Activated naive CD4-positive, alpha-beta T cell treated with Interleukin-2 at 50 U/mL for 16 hours (primary cell): Measurements from ENCODE around the gene RPLP2.

Experiments
- DNase-seq: peaks from one replicate; pipeline ENCODE4 v3.0.0-alpha.2; 2020

RPLP2 gene

DNA sequence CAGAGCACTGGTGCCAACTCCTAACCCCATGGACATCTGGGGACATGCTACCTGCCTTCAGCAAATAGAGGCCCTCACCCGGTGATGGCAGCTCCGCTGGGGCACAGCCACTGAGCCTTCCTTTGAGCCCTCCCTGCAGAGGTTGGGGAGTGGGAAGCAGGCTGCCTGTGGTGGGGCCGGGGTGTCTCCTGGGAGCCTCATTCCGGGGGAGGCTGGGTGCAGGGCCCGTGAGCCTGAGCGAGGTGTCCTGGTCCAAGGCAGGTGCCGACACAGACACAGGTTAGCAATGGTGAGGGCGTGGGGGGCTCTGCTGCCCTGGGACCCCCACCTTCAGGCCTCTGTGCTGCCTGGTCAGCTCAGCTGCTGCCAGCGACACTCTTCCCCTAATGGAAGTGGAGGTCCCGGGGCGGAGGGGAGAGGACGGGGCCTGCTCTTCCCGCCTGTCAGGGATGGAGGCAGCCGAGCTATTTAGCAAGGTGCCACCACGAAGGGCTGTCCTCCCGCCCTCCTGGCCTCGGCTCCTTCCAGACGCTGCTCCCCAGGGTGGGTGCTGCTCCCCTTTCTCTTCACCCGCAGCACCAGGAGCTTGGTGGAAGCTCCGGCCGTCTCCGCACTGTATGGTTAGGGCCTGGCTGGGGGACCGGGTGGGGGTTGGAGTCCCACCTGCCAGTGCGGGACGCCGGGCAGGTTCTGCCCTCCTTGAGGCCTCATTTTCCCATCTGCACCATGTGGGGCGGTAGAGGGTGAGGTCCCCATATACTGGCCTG is 44.1 kb downstream of the RPLP2 start:
- DNase-seq: no peak

DNA sequence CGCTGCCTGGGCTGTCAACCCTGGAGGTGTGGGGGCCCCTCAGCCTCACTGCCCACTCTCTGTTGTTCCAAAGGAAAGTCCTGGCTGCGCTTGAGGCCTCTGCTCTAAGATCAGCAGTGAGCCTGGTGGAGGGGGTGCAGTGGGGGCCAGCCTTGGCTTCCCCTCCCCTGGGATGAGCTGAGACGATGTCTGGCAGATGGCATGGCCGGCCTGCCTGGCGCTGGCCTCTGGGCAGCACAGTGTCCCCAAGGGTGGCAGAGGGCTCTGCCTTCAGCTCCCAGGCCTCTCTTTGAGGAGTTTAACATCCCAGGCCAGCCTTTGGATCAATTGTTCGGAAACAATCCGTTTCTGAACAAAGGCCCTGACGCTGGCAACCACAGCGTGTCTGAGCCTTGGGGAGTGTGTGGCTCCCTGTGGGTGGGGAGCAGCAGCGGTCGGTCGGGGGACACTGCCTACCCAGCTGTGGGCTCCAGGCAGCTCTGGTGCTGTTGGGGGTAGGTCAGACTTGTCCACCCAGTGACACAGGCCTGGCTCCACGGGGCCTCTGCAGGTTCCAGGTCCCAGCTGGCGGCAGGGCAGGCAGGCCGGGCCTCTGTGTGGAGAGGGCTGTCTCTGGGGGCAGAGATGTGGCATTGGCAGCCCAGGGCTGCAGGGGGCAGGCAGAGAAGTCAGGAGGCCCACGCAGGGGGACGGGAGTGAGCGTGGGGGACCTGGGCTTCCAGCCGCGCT is 45.0 kb downstream of the RPLP2 start:
- DNase-seq: no peak

- DNase-seq: no peak
Measured at GRCh38 chr11:855330-855674, 45.5 kb downstream of the RPLP2 start.

GRCh38 chr11:855796-856195 is 46.0 kb downstream of the RPLP2 start:
- no peak for DNase-seq

- no peak for DNase-seq
Measured at GRCh38 chr11:856397-856796, 46.6 kb downstream of the RPLP2 start.

- DNase-seq: no peak
Measured at GRCh38 chr11:858053-858761, 48.4 kb downstream of the RPLP2 start.

DNA sequence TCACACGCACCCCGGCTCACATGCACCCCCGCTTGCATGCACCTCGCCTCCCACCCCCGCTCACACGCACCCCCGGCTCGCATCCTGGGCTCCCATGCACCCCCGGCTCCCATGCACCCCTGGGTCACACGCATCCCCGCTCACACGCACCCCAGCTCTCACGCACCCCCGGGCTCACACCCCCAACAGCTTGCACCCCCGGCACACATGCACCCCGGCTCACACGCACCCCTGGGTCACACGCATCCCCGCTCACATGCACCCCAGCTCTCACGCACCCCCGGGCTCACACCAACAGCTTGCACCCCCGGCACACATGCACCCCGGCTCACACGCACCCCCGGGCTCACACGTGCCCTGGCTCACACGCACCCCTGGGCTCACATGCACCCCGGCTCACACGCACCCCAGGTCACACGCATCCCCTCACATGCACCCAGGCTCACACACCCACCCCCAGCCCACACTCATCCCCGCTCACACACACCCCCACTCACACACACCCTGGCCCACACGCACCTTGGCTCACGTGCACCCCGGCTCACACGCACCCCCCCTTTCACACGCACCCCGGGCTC is 49.1 kb downstream of the RPLP2 start:
- no peak for DNase-seq

DNA sequence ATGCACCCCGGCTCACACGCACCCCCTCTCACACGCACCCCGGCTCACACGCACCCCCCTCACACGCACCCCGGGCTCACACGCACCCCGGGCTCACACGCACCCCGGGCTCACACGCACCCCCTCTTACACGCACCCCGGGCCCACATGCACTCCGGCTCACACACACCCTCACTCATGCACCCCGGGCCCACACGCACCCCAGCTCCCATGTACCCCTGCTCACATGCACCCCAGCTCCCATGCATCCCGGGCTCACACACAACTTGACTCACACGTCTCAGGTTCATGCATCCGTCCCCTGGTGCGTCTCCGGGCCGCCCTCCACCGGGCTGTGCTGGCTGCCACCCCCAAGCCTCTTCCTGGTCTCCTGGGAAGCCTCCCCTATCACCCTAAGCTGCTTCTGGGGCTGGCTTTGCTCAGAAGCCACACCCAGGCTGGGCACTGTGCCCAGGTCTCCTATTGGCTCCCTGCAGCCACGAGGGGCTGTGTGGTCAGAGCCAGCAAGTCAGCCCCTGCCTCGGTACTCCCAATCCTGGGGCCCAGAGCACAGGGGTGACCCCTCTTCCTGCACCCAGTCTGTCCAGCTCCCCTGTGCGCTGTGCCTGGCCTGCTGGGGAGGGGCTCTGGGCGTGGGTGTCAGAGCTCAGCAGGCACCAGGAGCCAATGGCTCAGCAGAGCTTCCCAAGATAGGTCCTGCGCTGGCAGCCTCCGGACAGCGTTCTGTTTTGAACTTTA is 49.8 kb downstream of the RPLP2 start:
- DNase-seq: no peak

GRCh38 chr11:860234-861104 is 50.7 kb downstream of the RPLP2 start:
- no peak for DNase-seq

- no peak for DNase-seq
Measured at GRCh38 chr11:861105-861479, 51.3 kb downstream of the RPLP2 start.

DNA sequence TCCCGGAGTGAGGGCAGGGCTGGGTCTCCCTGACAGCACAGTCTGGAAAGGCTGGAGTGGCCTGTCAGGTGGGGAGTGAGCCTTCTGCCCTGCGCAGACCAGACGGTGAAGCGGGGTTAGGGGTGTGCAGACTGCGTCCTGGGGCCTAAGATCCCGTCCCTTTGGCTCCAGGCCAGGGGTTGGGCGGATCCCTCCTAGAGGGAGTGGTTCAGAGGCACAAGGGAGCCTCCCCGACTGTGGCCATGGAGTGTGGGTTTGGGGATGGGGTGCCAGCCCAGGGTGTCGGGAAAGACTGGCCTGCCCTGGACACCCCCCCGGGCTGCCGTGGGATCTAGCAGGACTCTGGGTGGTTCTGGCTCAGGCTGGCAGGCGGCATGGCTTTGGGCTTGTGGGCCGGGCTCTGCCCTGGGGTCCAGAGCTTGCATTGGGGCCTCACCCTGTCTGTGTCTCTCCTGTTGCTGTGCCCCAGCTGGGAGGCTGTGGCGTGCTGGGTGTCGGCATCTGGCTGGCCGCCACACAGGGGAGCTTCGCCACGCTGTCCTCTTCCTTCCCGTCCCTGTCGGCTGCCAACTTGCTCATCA is 52.4 kb downstream of the RPLP2 start:
- no peak for DNase-seq
